Measurements from ENCODE around the gene INSR. TPM values are rescaled to one million over a fixed set of nuclear protein-coding genes. Genes with fewer than 3 reads are reported as not detected.

The INSR gene
- total and polyA plus RNA-seq, 7 donors: 3.0 to 83.1 (median 67.1) TPM

GRCh38 chr19:7124782-7125181 lies 169.4 kb downstream of the INSR start:
- Histone ChIP-seq H3K27ac (no peak overlapping the region), H3K27me3 (no peaks in the 10 kb centered on the region), H3K36me3 (peaks cover 55 to 95% (median 69%) of the 10 kb centered on the region in 4 donors), H3K9me3 (peaks cover 6 to 11% (median 11%) of the 10 kb centered on the region in 4 donors), H3K4me3 (no peak overlapping the region), H3K4me1 (no peaks in the 10 kb centered on the region)
- no peak for DNase-seq
- WGBS, 2 donors: 59 to 80% methylated on average over 3 of the region's 3 CpGs
- intact Hi-C loops (cut with DNase I): no loop called here
- TF ChIP-seq CTCF (IDR thresholded peaks at IDR 0.05): no peak
- TF ChIP-seq EP300 (IDR thresholded peaks at IDR 0.05): no peak
- peak in 1 of 4 donors; percentile 67 for TF ChIP-seq POLR2AphosphoS5 (IDR thresholded peaks at IDR 0.05)
- no peak for TF ChIP-seq POLR2A (IDR thresholded peaks at IDR 0.05)

- peaks cover 6 to 11% (median 11%) of the 10 kb centered on the region in 4 donors for H3K9me3 ChIP-seq
- 97 to 98% methylated on average over 16 of the region's 16 CpGs for WGBS, 2 donors
- peak; percentile 58 for DNase-seq
- no peaks in the 10 kb centered on the region for H3K4me1 ChIP-seq
- peaks cover 55 to 95% (median 68%) of the 10 kb centered on the region in 4 donors for H3K36me3 ChIP-seq
- no peak for TF ChIP-seq CTCF (IDR thresholded peaks at IDR 0.05)
- no peak for TF ChIP-seq EP300 (IDR thresholded peaks at IDR 0.05)
- no peak overlapping the region for H3K27ac ChIP-seq
- H3K27me3 ChIP-seq: no peaks in the 10 kb centered on the region
- no peak overlapping the region for H3K4me3 ChIP-seq
- intact Hi-C loops (cut with DNase I): no loop called here
Observed at GRCh38 chr19:7122701-7123100, 171.5 kb downstream of the INSR start.

- DNase-seq: peak; percentile 20
- no peak overlapping the region for H3K4me3 ChIP-seq
- no peaks in the 10 kb centered on the region for H3K4me1 ChIP-seq
- 94 to 95% methylated on average over 10 of the region's 10 CpGs for whole genome bisulfite sequencing, 2 donors
- intact Hi-C loops (cut with DNase I): no loop called here
- H3K27me3 ChIP-seq: no peaks in the 10 kb centered on the region
- H3K27ac ChIP-seq: no peak overlapping the region
- peaks cover 38 to 93% (median 56%) of the 10 kb centered on the region in 4 donors for H3K36me3 ChIP-seq
- H3K9me3 ChIP-seq: peaks cover 0 to under 1% (median under 1%) of the 10 kb centered on the region in 4 donors
- TF ChIP-seq POLR2A (IDR thresholded peaks at IDR 0.05) (no peak), EP300 (IDR thresholded peaks at IDR 0.05) (no peak), POLR2AphosphoS5 (IDR thresholded peaks at IDR 0.05) (no peak), CTCF (IDR thresholded peaks at IDR 0.05) (no peak)
Observed at GRCh38 chr19:7120499-7120898, 173.7 kb downstream of the INSR start.

GRCh38 chr19:7119582-7119981 lies 174.6 kb downstream of the INSR start:
- no peak overlapping the region for H3K27ac ChIP-seq
- peaks cover 31 to 93% (median 47%) of the 10 kb centered on the region in 4 donors for H3K36me3 ChIP-seq
- TF ChIP-seq EP300 (IDR thresholded peaks at IDR 0.05): no peak
- TF ChIP-seq POLR2A (IDR thresholded peaks at IDR 0.05): no peak
- TF ChIP-seq CTCF (IDR thresholded peaks at IDR 0.05): no peak
- TF ChIP-seq POLR2AphosphoS5 (IDR thresholded peaks at IDR 0.05): no peak
- H3K9me3 ChIP-seq: no peaks in the 10 kb centered on the region
- H3K4me3 ChIP-seq: no peak overlapping the region
- intact Hi-C loops (cut with DNase I): no loop called here
- H3K27me3 ChIP-seq: no peaks in the 10 kb centered on the region
- no peaks in the 10 kb centered on the region for H3K4me1 ChIP-seq
- peak; percentile 10 for DNase-seq
- WGBS, 2 donors: 81 to 94% methylated on average over 14 of the region's 14 CpGs

- Histone ChIP-seq H3K9me3 (no peaks in the 10 kb centered on the region), H3K4me3 (no peak overlapping the region), H3K4me1 (no peaks in the 10 kb centered on the region), H3K27ac (no peak overlapping the region), H3K36me3 (peaks cover 31 to 81% (median 43%) of the 10 kb centered on the region in 4 donors), H3K27me3 (no peaks in the 10 kb centered on the region)
- WGBS, 2 donors: 93 to 94% methylated on average over 11 of the region's 11 CpGs
- DNase-seq: peak; percentile 38
- no peak for TF ChIP-seq POLR2AphosphoS5 (IDR thresholded peaks at IDR 0.05)
- no peak for TF ChIP-seq EP300 (IDR thresholded peaks at IDR 0.05)
- TF ChIP-seq CTCF (IDR thresholded peaks at IDR 0.05): no peak
- TF ChIP-seq POLR2A (IDR thresholded peaks at IDR 0.05): no peak
- intact Hi-C loops (cut with DNase I): no loop called here
Observed at GRCh38 chr19:7117248-7117647, 177.0 kb downstream of the INSR start.
